HPDE6-E6E7 (cell line): ENCODE data around the gene APBA3.
A peak's percentile ranks its signal among the peaks of the same experiment; 100 is the strongest.

ENCODE experiments used
- DNase-seq: peaks from one replicate; pipeline ENCODE4 v3.0.0; 2011; ENCODE audit warnings: missing footprints; ENCODE audit errors: extremely low spot score

Gene APBA3, protein sequence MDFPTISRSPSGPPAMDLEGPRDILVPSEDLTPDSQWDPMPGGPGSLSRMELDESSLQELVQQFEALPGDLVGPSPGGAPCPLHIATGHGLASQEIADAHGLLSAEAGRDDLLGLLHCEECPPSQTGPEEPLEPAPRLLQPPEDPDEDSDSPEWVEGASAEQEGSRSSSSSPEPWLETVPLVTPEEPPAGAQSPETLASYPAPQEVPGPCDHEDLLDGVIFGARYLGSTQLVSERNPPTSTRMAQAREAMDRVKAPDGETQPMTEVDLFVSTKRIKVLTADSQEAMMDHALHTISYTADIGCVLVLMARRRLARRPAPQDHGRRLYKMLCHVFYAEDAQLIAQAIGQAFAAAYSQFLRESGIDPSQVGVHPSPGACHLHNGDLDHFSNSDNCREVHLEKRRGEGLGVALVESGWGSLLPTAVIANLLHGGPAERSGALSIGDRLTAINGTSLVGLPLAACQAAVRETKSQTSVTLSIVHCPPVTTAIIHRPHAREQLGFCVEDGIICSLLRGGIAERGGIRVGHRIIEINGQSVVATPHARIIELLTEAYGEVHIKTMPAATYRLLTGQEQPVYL

DNA sequence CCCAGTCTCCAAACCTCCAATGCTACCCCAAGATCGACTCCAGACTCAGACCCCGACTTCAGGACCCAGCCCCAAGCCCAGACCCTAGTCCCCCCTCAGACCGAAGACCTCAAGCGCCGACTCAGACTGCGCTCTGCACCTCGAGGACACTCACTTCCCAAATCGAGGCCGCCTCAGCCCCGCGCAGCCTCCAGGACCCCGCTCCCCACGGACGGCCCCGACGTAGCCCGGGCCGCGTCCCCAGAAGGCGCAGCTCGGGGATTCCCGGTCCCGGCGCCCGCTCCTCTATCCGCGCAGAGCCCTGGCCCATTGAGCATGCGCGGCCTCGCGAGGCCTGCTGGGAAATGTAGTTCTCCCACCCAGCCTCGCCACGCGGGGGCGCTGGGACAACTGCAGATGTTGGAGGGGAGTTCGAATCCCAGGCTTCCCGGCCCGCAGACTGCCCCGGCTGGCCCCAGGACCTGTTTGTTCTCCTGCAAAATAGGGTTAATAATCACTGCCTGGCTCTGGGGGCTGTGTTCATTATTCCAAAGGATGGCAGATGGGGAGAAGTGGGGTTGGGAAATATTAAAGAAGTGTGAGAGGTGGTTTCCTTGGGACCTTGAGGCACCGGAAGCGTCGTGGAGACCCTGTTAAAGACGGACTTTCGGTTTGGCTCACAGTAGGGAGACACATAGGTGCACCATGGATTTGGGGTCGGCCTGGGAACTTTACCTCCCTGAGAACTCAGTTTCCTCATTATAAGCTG, at the start of gene APBA3:
Gene APBA3, minus strand, starts transcription at position 311 of the 748 bp plus-strand sequence. CDS start 1,428 bp downstream, outside the sequence.
- DNase-seq: peak; percentile 80

DNA sequence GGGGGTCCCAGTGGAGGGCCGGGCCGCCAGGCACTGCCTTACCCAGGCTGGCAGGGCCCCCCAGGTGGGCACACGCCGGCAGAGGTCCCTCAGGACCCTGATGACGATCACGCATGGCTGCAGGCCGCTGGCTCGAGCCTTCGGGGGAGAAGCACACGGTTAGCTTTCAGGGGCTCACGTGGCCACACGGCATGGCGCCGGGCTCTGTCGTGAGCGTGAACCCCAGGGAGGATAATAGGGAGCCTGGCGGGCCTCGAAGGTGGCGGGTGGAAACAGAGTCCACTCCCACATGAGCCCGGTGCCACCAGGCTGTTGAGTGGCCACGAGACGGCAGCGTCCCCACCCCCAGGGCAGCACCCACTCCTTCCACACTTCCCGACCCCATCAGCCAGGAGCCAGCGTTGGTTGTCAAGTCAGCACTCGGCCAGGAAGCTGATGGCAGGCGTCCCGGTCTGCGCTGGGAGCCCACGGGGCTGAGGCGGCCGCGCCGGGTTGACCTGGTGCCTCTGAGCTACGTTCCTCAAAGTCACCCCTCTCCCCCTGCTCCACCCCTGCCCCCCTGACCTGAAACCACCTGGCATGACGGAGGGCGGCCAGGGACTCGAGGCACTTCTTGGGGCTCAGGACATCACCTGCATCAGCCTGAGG, 49.3 kb upstream of the APBA3 start:
- DNase-seq: no peak

DNA sequence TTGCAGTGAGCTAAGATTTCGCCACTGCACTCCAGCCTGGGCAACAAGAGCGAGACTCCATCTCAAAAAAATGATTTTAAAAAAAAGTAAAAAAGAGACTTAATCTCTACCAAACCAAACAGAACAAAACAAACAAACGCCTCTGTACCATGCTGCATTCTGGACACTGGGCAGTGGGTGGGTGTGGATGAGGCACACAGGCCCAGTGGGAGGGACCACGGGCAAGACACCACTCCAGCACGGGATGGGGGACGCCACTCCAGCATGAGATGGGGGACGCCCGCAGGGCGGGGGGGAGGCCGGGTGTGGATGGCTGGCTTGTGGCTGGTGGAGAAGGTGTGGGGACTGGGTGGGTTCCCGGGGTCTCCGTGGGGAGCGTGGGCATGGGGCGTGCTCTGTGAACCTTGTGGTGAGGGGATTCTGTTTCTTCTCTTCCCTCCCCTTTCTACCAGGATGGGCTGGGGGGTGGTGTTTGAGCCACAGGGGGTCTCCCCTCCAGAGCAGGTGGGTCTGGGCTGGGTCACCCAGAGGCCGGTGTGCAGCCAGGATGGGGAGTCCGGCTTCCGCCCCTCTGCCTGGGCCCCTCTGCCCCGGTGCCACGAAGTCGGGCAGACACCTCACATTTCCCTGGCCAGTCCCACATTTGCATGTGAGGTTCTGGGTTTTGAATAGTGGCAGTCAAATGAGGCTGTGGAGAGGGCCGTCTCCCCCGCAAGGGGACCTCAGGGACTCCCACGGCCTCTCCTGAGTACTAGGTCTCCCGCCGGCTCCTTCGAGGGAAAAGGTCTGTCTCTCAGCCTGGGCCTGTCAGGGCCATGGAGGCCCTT, 48.6 kb upstream of the APBA3 start:
- no peak for DNase-seq

DNA sequence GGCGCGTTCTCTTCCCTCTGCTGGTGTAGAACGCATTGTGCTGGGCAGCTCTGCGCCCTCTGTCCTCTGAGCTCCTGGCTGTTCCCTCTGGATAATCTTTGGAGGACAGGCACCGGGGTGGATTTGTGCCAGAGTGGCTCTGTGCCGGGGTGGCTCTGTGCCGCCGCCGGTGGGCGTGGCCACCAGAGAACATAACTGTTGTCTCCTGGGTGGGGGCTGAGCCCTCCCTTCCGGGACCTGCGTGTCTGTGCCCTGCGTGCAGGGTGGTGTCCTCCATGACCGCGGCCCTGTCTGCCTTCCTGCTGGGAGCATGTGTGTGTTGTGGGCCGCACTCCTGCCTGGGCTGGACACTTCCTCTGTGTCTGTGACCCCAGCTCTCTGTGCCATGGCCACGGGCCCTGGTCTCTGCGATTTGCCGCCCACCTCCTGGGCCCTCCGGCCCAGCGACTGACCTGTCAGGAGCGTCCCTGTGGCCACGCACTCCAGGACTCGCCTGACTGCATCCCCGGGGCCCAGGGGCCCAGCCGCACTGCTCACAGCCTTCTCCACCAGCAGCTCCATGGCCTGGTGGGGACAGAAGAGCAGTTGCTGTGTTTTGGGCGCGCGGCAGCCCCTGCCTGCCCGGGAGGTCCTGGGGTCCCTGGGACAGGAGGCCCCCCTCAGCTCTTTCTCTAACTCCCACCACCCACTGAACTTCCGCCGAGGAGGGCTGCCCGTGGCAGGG, 47.1 kb upstream of the APBA3 start:
- no peak for DNase-seq

DNA sequence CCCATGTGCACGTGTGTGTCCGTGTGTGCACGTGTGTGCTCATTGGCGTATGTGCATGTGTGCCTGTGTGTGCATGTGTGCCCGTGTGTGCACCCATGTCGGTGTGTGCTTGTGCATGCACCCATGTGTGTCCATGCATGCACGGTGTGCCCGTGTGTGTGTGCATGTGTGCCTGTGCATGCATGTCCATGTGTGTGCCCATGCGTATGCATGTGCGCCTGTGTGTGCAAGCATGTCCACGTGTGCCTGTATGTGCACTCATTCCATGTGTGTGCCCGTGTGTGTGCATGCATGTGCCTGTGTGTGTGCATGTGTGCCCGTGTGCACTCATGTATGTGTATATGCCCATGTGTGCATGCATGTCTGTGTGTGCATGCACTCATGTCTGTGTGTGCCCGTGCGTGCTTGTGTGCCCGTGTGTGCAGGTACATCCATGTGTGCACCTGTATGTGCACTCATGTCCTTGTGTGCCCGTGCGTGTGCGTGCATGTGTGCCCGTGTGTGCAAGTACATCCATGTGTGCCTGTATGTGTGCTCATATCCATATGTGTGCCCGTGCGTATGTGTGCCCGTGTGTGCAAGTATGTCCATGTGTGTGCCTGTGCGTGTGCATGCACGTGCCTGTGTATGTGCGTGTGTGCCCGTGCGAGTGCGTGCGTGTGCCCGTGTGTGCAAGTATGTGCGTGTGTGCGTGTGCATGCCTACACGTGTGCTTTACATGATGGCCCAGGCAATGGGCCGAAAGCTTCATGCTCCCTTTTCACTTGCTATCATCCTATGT, 46.3 kb upstream of the APBA3 start:
- no peak for DNase-seq

DNA sequence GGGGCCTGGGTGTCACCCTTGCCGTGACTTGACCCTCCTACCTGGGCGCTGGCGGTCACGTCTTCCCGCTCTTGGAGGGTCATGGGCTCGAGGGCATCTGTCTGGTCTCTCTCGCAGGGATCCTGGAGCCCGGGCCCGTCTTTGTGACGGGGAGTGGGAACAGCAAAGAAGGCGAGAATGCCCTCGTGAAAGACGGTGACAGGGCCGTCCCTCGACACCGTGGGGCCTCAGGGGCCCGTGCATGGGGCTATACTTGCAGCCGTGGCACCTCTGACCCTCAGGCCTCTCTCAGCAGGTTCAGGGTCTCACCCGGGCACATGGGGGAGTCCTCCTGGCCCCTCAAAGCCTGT, 45.6 kb upstream of the APBA3 start:
- DNase-seq: no peak

DNA sequence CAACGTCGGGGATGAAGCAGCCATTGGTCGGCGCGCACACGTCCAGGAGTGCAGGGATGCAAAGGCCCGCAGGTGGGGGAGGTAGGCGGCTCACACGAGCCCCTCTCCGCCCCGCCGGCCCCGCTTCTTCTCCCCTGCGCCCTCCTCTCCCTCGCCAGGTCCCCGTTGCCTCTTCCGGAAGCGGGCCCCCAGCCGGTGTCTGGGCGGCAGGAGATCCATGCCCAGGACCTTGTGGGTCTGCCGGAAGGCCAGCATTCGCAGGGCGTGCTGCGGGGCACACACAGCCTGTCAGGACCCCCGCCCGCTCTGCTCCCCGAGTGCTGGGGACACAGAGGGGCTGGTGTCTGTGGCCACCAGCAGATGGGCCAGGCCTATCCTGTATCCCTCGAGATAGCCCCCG, 44.4 kb upstream of the APBA3 start:
- DNase-seq: no peak

DNA sequence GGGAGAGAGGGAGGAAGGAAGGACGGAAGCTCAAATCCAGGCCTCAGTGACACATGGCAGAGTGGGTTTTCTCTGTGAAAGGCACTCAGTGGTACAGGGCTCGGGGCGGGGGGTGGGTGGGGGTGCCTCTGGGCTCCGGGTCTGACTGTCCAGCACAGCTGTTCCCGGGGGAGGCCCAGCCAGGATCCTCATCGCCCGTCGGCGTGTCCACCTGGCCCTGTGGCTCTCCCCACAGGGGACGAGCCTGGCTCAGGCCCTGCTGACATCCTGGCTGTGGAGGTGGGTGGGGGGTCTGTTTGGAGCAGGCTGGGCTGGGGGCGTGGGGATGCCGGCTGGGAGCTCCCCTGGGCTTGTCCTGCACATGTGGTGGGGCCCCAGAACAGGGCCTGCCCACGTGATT, 42.9 kb upstream of the APBA3 start:
- no peak for DNase-seq

DNA sequence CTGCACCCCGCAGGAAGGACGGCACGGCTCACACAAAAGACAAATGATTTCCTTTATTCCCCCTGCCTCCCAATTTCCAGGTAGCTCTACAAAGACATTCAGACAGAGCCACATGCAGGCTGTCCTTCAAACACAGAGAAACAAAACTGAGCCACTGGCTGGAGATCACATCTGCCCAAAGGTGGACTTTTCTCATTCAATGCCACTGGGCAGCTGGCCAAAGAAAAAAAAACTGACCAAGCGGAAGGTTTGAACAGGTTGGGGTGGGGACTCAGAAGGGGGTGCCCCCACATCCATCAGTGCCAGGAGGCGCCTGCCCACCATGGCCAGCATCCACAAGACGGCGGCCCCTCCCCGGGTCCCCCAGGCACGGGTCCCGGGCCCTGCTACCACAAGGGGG, 42.5 kb upstream of the APBA3 start:
- DNase-seq: no peak

DNA sequence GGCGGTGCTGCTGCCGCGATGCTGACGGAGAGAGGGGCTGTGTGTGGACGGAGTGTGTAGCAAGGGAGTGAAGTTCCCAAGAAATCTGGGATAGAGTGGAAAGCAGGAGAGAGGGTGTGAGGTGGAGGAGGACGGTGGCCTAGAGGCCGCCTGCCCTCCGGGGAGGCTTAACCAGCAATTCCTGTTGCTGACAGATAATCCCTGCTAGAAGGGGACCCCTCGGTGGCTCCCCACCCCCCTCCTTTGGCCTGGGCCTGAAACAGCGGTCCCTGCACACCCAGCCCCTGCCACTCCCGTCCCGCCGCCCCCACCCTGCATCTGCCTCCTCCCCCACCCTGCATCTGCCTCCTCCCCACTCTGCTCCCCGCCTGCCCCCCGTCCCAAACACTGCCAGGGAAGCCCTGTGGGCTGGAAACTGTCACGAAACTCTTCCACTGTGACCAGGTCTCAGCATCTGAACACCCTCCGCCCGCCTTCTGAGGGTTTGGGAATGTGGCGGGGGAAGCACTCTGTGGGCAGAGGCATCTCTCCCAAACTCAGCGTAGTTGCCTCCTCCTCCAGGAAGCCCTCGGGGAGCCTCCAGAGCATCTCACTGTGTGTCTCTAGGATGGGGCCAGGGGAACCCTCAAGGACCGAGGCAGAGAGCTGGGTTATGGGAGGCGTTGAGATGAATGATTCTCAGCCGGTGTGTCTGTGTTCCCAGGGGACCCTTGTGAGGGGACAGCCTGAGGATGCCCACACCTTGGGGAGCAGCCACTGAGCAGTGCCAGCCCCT, 41.8 kb upstream of the APBA3 start:
- DNase-seq: no peak

DNA sequence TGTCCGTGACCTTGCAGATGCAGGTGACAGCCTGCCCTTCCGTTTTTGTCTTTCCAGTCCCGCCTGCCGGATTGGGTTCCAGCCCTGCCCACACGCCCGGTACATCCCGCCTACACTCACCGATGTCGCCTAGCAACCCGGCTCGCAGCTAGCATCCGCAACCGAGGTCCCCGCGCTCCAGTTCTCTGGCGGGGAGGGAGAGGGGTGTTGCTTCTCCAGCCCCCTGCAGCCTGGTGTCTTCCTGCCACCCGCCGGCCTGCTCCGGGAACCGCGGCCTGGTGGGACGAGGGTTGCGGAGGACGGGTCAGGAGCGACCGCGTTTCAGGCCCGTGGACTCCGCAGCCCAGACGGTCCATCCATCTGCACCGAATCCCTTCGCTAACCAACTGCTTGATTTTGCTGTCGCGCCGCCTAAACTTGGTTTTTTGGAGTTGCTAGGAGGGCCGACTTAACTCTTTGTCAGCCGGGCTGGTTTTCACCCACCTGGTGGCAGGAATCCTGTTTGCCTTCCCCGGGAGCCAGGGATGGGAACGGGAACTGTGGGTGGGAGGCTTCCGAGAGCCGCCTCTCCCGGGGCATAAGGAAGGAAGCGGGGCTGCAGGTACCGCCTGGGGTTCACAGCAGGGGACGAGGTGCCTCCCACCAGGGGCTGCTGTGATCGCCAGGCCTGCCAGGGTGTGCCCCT, 40.1 kb upstream of the APBA3 start:
- no peak for DNase-seq

DNA sequence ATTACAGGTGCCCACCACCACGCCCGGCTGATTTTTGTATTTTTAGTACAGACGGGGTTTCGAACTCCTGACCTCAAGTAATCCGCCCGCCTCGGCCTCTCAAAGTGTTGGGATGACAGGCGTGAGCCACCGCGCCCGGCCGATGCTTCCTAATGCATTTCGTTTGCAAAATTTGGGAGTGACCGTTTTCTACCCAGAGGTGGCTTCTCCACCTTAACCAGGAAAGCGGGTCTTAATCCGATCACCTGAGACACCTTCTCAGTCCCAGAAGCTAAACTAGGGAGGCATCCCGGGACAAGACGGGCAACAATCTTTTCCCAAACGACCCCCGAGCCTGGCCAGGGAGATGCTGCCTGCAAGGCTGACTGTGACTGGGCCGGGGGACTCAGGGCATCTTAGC, 39.5 kb upstream of the APBA3 start:
- no peak for DNase-seq

DNA sequence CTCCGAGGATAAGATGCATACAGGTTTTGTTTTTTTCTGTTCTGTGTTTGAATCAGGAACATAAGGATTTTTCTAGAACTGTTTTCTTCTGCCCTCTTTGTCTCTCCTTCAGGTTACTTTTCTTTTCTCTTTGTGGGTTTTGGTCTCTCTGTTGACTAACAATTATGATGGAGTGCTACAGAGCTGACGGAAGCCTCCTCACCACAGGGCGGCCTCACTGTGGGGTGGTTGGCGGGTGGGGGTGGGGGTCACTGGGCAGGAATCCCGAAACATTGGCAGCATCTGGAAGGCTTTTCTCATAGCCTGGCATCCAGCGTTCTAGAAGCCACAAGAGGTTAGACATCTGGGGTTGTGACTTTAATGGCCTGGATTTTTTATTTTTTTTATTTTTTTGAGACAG, 36.6 kb upstream of the APBA3 start:
- DNase-seq: no peak

DNA sequence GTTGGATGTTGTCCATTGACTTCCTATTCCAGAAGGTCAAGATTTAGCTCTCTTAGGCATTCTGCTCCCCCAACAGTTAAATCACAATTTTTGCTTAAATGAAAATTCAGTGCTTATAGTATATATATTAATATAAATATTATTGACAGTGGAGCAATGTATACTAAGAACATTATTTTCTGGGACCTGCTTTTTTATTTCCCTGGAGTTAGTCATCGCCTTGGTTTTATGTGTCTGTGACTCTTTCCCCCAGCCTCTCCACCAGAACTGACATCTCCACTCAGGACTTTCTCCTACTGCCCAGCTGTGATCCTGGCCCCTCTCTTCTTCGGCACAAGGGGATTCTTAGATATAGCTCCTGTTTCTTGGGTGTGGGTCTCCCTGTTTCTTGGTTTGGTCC, 34.9 kb upstream of the APBA3 start:
- no peak for DNase-seq

DNA sequence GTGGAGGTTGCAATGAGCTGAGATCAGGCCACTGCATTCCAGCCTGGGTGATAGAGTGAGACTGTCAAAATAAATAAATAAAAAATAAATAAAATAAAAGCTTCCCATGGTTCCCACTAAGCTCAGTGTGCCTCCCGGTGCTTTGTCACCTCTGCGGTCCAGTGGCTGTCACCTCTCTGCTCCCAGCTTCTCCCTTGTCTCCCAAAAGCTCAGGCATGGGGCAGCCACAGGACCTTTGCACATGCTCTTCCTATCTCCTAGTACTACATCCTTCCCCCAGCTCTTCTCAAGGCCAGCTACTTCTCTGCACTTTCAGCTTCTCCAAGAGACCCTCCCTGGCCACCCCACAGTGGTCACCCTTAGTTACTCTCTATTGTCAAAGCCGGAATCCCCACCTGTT, 32.3 kb upstream of the APBA3 start:
- no peak for DNase-seq

DNA sequence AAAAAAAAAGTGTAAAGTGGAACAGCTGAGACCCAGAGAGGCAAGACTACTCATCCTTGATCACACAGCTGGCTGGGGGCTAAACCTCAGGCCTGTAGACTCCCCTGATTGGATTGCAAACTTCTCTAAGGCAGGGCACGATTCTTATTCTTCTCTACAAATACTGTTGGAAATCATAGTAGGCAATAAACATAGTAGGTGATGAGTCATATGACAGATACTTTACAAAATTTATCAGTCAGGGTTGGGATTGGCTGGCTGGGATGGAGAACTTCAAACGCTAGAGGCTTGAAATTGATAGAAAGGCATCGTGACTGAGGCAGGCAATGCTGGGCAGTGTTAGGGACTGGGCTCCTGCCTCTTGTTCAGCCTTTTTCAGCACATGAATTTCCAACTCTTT, 30.6 kb upstream of the APBA3 start:
- DNase-seq: no peak

DNA sequence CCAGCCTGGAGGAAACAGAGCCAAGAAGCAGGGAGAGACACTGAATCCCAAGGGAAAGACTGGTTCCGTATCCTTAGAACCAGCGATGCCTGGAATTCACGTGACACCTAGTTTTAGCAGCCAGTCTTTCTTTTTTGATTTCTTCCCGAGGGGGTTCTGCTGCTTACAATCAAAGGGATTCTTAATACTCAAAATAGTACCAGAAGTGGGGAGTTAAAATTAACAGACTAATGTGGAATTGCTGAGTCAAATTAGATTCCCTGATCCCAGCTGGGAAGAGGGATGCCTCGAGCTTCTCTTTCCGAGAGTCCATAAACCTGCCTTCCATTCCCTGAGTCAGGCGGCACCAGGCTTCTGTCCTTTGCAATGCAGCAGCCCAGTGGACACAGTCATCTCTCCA, 29.4 kb upstream of the APBA3 start:
- DNase-seq: no peak

DNA sequence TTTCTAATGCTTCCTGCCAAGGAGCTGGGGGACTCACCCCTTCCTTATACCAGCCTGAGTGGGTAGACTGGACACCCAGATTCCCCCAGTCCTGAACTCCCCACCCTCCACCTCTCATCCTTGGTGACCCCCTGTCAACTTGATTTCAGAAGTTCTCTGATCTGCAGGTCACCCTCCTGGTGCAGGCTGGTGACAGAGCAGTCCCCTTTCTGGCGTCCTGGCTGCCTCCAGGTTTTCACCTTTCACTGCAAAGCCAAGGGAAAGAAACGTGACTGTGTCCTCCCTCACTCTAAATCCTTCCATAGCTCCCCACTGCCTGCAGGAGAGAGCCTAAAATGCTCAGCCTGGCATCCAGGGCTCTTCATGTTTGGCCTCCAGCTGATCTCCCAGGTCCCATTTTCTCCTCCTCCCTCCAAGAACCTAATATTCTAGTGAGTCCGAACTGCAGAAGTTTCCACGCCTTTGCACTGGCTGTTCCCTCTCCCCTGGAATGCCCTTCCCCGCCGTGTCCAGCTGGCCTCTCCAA, 28.8 kb upstream of the APBA3 start:
- no peak for DNase-seq
